Measurements from ENCODE around the gene S100A7. TPM values are rescaled to one million over a fixed set of nuclear protein-coding genes. Genes with fewer than 3 reads are reported as not detected.

Gene S100A7
- total and polyA plus RNA-seq, 2 of the 8 experiments (the other 6 are each of a cell fraction or from before 2014, with no cell fraction given): not detected

- TF ChIP-seq NRF1 (IDR thresholded peaks at IDR 0.05; ENCODE audit: low read depth, low read length) (no peak), CBX8 (IDR thresholded peaks at IDR 0.05; ENCODE audit: borderline replicate concordance, low read depth, low read length) (no peak), ATF2 (IDR thresholded peaks at IDR 0.05; ENCODE audit: low read length) (no peak), TAF7 (optimal IDR thresholded peaks at IDR 0.05; ENCODE audit: borderline replicate concordance, low read depth, low read length) (no peak), TEAD4 (IDR thresholded peaks at IDR 0.05; ENCODE audit: low read depth, low read length) (no peak), FOSL1 (IDR thresholded peaks at IDR 0.05; ENCODE audit: insufficient read depth, low read depth, low read length) (no peak), CHD7 (IDR thresholded peaks at IDR 0.05; ENCODE audit: insufficient replicate concordance, low read length) (no peak)
These were observed 27.4 kb downstream of the S100A7 start (continued) for GRCh38 chr1:153432874-153433681.

All from H1 (cell line).